Sigmoid colon (tissue), 7 donors: Measurements from ENCODE around the gene PODNL1. TPM values are rescaled to one million over a fixed set of nuclear protein-coding genes. Genes with fewer than 3 reads are reported as not detected.

Experiments used
- DNase-seq: peaks from one replicate; pipeline ENCODE4 v3.0.0-alpha.2; 2019
- H3K27ac ChIP-seq, 4 donors: fragments of 200-600 bp; sonication (generic); one replicate each; pipeline ENCODE4 v1.5.1; 2016 to 2019; ENCODE audit warnings: mild to moderate bottlenecking in 1 of 4
- H3K27me3 ChIP-seq, 3 donors: fragments of 200-600 bp; sonication (generic); one replicate each; pipeline ENCODE4 v1.5.1; 2019; ENCODE audit warnings: mild to moderate bottlenecking in 1 of 3
- H3K36me3 ChIP-seq, 4 donors: fragments of 200-600 bp; sonication (generic); one replicate each; pipeline ENCODE4 v1.5.1; 2016 to 2019
- H3K4me1 ChIP-seq, 4 donors: fragments of 200-600 bp; sonication (generic); one replicate each; pipeline ENCODE4 v1.5.1; 2017 to 2019
- H3K4me3 ChIP-seq, 4 donors: fragments of 200-600 bp; sonication (generic); one replicate each; pipeline ENCODE4 v1.5.1; 2017 to 2019; ENCODE audit warnings: mild to moderate bottlenecking in 2 of 4, moderate library complexity in 1 of 4
- H3K9me3 ChIP-seq, 4 donors: fragments of 200-600 bp in 3 of 4; sonication (generic) in 3 of 4; one replicate each; pipeline versions ENCODE4 v1.5.1 to v1.6.1; 2013 to 2019
- CTCF ChIP-seq, 4 experiments: fragments of 450-650 bp in 3 of 4; fragments of 200-600 bp in 1 of 4; IDR thresholded peaks; one replicate each; pipeline ENCODE4 v1.5.1; 2016 to 2019; ENCODE audit warnings: antibody characterized with exemption in 4 of 4, mild to moderate bottlenecking in 3 of 4, moderate library complexity in 2 of 4
- EP300 ChIP-seq, 4 donors: sonication (generic); formaldehyde crosslinking; IDR thresholded peaks; one replicate each; pipeline ENCODE4 v1.6.1; 2017; ENCODE audit warnings: antibody characterized with exemption in 4 of 4
- POLR2A ChIP-seq, 2 donors: fragments of 450-650 bp; IDR thresholded peaks; one replicate each; pipeline ENCODE4 v1.6.1; 2016; ENCODE audit warnings: antibody characterized with exemption in 2 of 2, mild to moderate bottlenecking in 2 of 2, moderate library complexity in 2 of 2
- POLR2AphosphoS5 ChIP-seq, 4 donors: sonication (generic); formaldehyde crosslinking; IDR thresholded peaks; one replicate each; pipeline ENCODE4 v1.6.1; 2017; ENCODE audit warnings: antibody characterized with exemption in 4 of 4
- WGBS, 2 donors: extraction: QIAGEN DNeasy Blood & Tissue Kit; methylation state at CpG; one replicate each; pipeline ENCODE4 v1.1.7; 2013; 5-methylcytosine and 5-hydroxymethylcytosine counted together
- intact Hi-C: fragments of 100-400 bp; cut with DNase I; formaldehyde crosslinking; loops from one replicate; pipeline ENCODE4 v1.15.1; 2023
- polyA plus RNA-seq, 3 donors: library from polyadenylated mRNA; stranded (reverse); fragments of 200-250 nt; gene quantifications; one replicate each; pipeline ENCODE4 v1.2.3, GENCODE V29; 2013
- total RNA-seq, 4 donors: library from RNA; depleted of rRNA; stranded (reverse); fragments of >200 nt; gene quantifications; one replicate each; pipeline ENCODE4 v1.1.0, GENCODE V29; 2016
- donor health status: healthy with polysubstance abuse.
- donor health status: Bipolar disorder and iron deficiency.
- donor health status: healthy.

The PODNL1 gene
- total and polyA plus RNA-seq, 7 donors = 2.5 to 5.4 (median 2.9) TPM; not detected in 4

- DNase-seq = no peak
- Histone ChIP-seq H3K4me1 (peaks cover 0 to 18% (median 17%) of the 10 kb centered on the region in 4 donors), H3K36me3 (peaks cover 16 to 75% (median 23%) of the 10 kb centered on the region in 4 donors), H3K9me3 (no peaks in the 10 kb centered on the region), H3K4me3 (peak overlapping the region in 3 of 4 donors; percentile 25 to 42 (median 42)), H3K27ac (peak overlapping the region in 2 of 4 donors; percentile 17 to 29), H3K27me3 (no peaks in the 10 kb centered on the region)
- TF ChIP-seq CTCF (IDR thresholded peaks at IDR 0.05) = no peak
- no peak for TF ChIP-seq POLR2AphosphoS5 (IDR thresholded peaks at IDR 0.05)
- no peak for TF ChIP-seq POLR2A (IDR thresholded peaks at IDR 0.05)
- no peak for TF ChIP-seq EP300 (IDR thresholded peaks at IDR 0.05)
- intact Hi-C loops = no loop called here
- WGBS, 2 donors = 81 to 82% methylated on average over 55 of the region's 55 CpGs
Observed at GRCh38 chr19:13961826-13962698, 23.8 kb upstream of the PODNL1 start.

- Histone ChIP-seq H3K9me3 (no peaks in the 10 kb centered on the region), H3K4me3 (no peak overlapping the region), H3K27me3 (no peaks in the 10 kb centered on the region), H3K27ac (no peak overlapping the region), H3K4me1 (peaks cover 0 to 18% (median 17%) of the 10 kb centered on the region in 4 donors), H3K36me3 (peaks cover 26 to 75% (median 31%) of the 10 kb centered on the region in 4 donors)
- no peak for TF ChIP-seq POLR2A (IDR thresholded peaks at IDR 0.05)
- no peak for TF ChIP-seq CTCF (IDR thresholded peaks at IDR 0.05)
- no peak for TF ChIP-seq EP300 (IDR thresholded peaks at IDR 0.05)
- intact Hi-C loops = no loop called here
- DNase-seq = no peak
- 87 to 93% methylated on average over 39 of the region's 39 CpGs for WGBS, 2 donors
Observed at GRCh38 chr19:13960863-13961784, 22.9 kb upstream of the PODNL1 start.

- H3K9me3 ChIP-seq = no peaks in the 10 kb centered on the region
- intact Hi-C loops = no loop called here
- peaks cover 35 to 75% (median 39%) of the 10 kb centered on the region in 4 donors for H3K36me3 ChIP-seq
- no peak for TF ChIP-seq POLR2AphosphoS5 (IDR thresholded peaks at IDR 0.05)
- TF ChIP-seq EP300 (IDR thresholded peaks at IDR 0.05) = no peak
- TF ChIP-seq POLR2A (IDR thresholded peaks at IDR 0.05) = no peak
- TF ChIP-seq CTCF (IDR thresholded peaks at IDR 0.05) = no peak
- peaks cover 0 to 18% (median 17%) of the 10 kb centered on the region in 4 donors for H3K4me1 ChIP-seq
- DNase-seq = no peak
- no peak overlapping the region for H3K4me3 ChIP-seq
- WGBS, 2 donors = 81 to 91% methylated on average over 27 of the region's 27 CpGs
- no peak overlapping the region for H3K27ac ChIP-seq
- H3K27me3 ChIP-seq = no peaks in the 10 kb centered on the region
Observed at GRCh38 chr19:13959962-13960862, 22.0 kb upstream of the PODNL1 start.
